Progenitor cell of endocrine pancreas (in vitro differentiated cells): ENCODE measurements around the gene ENGASE. TPM values are rescaled to one million over a fixed set of nuclear protein-coding genes. Genes with fewer than 3 reads are reported as not detected.

Experiments
- DNase-seq: peaks from one replicate; pipeline ENCODE4 v3.0.0; 2021; ENCODE audit warnings: low spot score; ENCODE audit not compliant: unreplicated experiment
- H3K27ac Mint-ChIP-seq: 2 replicates; pipeline ENCODE4 v1.8.0; 2021; ENCODE audit warnings: mild to moderate bottlenecking, moderate library complexity, mixed read lengths
- H3K27me3 Mint-ChIP-seq: 2 replicates; pipeline ENCODE4 v1.8.0; 2021; ENCODE audit warnings: mixed read lengths
- H3K36me3 Mint-ChIP-seq: 2 replicates; pipeline ENCODE4 v1.8.0; 2022; ENCODE audit warnings: mixed read lengths; ENCODE audit not compliant: insufficient read depth
- H3K4me1 Mint-ChIP-seq: 2 replicates; pipeline ENCODE4 v1.8.0; 2021; ENCODE audit warnings: low read depth, mixed read lengths
- H3K4me3 Mint-ChIP-seq: 2 replicates; pipeline ENCODE4 v1.8.0; 2021; ENCODE audit warnings: low read depth, mild to moderate bottlenecking, moderate library complexity, mixed read lengths
- H3K9me3 Mint-ChIP-seq: 2 replicates; pipeline ENCODE4 v1.8.0; 2021; ENCODE audit warnings: low read depth, mixed read lengths
- CTCF ChIP-seq: fragments of 200-600 bp; sonication (generic); IDR thresholded peaks from one replicate; pipeline ENCODE4 v1.5.0; 2021; ENCODE audit warnings: antibody characterized with exemption, mild to moderate bottlenecking; ENCODE audit not compliant: unreplicated experiment
- total RNA-seq: library from RNA; stranded (reverse); gene quantifications from 2 replicates; pipeline ENCODE4 v1.2.1, GENCODE V29; 2021

The ENGASE gene
- total RNA-seq, 1 donor from 2014 or later: 52.4 TPM

DNA sequence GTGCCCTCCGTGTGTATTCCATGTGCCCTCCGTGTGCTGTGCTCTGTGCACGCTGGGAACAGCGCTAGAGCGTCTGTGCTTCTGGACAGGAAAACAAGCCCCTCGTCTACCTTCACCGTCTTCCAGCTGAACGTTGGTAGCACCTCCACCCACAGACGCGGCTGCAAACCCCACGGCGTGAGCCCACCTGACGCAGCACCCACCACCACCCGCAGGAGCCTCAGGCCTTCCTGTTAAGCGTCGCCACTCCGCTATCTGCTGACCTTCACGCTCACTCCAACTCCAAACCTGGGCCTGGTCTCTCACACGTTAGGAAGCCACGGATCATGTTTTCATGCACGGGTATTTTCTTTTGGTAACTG lies 56.6 kb downstream of the ENGASE start:
- Mint-ChIP-seq H3K36me3 (no peaks in the 10 kb centered on the region), H3K4me3 (no peak overlapping the region), H3K27me3 (peaks cover 21% of the 10 kb centered on the region), H3K9me3 (no peaks in the 10 kb centered on the region), H3K4me1 (no peaks in the 10 kb centered on the region), H3K27ac (no peak overlapping the region)
- DNase-seq: no peak
- TF ChIP-seq CTCF: no peak

- H3K4me3 Mint-ChIP-seq: no peak overlapping the region
- peaks cover 18% of the 10 kb centered on the region for H3K27me3 Mint-ChIP-seq
- H3K4me1 Mint-ChIP-seq: no peaks in the 10 kb centered on the region
- TF ChIP-seq CTCF: no peak
- H3K9me3 Mint-ChIP-seq: no peaks in the 10 kb centered on the region
- no peak for DNase-seq
- H3K36me3 Mint-ChIP-seq: no peaks in the 10 kb centered on the region
- H3K27ac Mint-ChIP-seq: no peak overlapping the region
Observed at GRCh38 chr17:79131701-79132100, 57.1 kb downstream of the ENGASE start.

GRCh38 chr17:79132271-79133064 lies 57.8 kb downstream of the ENGASE start:
- no peak overlapping the region for H3K27ac Mint-ChIP-seq
- TF ChIP-seq CTCF: no peak
- DNase-seq: no peak
- no peak overlapping the region for H3K4me3 Mint-ChIP-seq
- H3K27me3 Mint-ChIP-seq: peaks cover 14% of the 10 kb centered on the region
- no peaks in the 10 kb centered on the region for H3K9me3 Mint-ChIP-seq
- H3K36me3 Mint-ChIP-seq: no peaks in the 10 kb centered on the region
- no peaks in the 10 kb centered on the region for H3K4me1 Mint-ChIP-seq

GRCh38 chr17:79133214-79133613 lies 58.6 kb downstream of the ENGASE start:
- Mint-ChIP-seq H3K27me3 (peaks cover 8% of the 10 kb centered on the region), H3K9me3 (no peaks in the 10 kb centered on the region), H3K4me3 (no peak overlapping the region), H3K36me3 (no peaks in the 10 kb centered on the region), H3K27ac (no peak overlapping the region), H3K4me1 (peaks cover 1% of the 10 kb centered on the region)
- no peak for DNase-seq
- no peak for TF ChIP-seq CTCF

DNA sequence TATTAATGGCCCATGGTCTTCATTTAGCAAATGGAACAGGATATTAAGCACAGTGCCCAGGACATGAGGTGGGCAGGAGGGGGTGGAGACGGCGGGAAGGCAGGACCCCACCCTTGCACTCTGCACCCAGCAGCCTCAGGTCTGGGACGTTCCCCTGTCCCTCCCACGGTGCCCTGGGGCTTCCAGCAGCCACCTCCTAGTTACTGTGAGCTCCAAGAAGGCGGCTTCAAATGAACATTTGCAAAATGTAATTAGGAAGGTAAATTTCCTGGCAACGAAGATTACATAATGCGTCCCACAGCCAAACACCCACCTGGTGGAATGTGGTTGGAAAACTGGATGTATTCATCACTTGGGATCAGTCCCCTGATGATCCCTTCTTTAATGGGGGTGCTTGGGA lies 59.4 kb downstream of the ENGASE start:
- no peak for TF ChIP-seq CTCF
- Mint-ChIP-seq H3K27me3 (peaks cover 7% of the 10 kb centered on the region), H3K36me3 (no peaks in the 10 kb centered on the region), H3K4me3 (no peak overlapping the region), H3K9me3 (no peaks in the 10 kb centered on the region), H3K4me1 (peaks cover 1% of the 10 kb centered on the region), H3K27ac (no peak overlapping the region)
- no peak for DNase-seq
